ENCODE measurements around the gene ITM2B. TPM values are rescaled to one million over a fixed set of nuclear protein-coding genes. Genes with fewer than 3 reads are reported as not detected.

Gene ITM2B
- total RNA-seq, 1 experiment from 2014 or later = 178 TPM

DNA sequence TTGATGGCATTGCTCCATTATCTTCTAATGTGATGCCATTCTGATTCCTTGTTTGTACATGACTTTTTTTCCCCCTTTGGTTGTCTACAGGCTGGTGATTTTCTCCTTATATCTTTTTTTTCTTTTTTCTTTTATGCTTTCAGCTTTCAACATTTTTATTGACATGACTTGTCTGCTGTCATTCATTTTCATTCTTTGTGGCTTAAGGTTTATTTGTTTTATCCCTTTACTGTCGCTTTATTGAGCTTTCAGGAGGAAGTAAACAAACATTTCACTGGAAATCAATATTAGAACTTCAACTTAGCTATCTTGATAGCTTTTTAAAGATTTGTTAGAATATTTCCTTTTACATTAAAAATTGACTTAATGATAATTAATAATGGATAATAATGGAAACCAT, 9.7 kb downstream of the ITM2B start:
- Mint-ChIP-seq H3K4me3 (no peak overlapping the region), H3K27ac (no peak overlapping the region), H3K36me3 (no peaks in the 10 kb centered on the region), H3K27me3 (ENCODE audit: low read depth) (no peaks in the 10 kb centered on the region), H3K4me1 (peaks cover 15% of the 10 kb centered on the region), H3K9me3 (no peaks in the 10 kb centered on the region)
- ATAC-seq (no peak), DNase-seq (ENCODE audit: low spot score) (no peak)
- TF ChIP-seq, protein P1, sequence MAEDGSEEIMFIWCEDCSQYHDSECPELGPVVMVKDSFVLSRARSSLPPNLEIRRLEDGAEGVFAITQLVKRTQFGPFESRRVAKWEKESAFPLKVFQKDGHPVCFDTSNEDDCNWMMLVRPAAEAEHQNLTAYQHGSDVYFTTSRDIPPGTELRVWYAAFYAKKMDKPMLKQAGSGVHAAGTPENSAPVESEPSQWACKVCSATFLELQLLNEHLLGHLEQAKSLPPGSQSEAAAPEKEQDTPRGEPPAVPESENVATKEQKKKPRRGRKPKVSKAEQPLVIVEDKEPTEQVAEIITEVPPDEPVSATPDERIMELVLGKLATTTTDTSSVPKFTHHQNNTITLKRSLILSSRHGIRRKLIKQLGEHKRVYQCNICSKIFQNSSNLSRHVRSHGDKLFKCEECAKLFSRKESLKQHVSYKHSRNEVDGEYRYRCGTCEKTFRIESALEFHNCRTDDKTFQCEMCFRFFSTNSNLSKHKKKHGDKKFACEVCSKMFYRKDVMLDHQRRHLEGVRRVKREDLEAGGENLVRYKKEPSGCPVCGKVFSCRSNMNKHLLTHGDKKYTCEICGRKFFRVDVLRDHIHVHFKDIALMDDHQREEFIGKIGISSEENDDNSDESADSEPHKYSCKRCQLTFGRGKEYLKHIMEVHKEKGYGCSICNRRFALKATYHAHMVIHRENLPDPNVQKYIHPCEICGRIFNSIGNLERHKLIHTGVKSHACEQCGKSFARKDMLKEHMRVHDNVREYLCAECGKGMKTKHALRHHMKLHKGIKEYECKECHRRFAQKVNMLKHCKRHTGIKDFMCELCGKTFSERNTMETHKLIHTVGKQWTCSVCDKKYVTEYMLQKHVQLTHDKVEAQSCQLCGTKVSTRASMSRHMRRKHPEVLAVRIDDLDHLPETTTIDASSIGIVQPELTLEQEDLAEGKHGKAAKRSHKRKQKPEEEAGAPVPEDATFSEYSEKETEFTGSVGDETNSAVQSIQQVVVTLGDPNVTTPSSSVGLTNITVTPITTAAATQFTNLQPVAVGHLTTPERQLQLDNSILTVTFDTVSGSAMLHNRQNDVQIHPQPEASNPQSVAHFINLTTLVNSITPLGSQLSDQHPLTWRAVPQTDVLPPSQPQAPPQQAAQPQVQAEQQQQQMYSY (CRISPR knock-in tag; IDR thresholded peaks at IDR 0.05) = no peak
- no peak for TF ChIP-seq MXD4 (CRISPR knock-in tag; IDR thresholded peaks at IDR 0.05; ENCODE audit: borderline replicate concordance)
- TF ChIP-seq, protein P2, sequence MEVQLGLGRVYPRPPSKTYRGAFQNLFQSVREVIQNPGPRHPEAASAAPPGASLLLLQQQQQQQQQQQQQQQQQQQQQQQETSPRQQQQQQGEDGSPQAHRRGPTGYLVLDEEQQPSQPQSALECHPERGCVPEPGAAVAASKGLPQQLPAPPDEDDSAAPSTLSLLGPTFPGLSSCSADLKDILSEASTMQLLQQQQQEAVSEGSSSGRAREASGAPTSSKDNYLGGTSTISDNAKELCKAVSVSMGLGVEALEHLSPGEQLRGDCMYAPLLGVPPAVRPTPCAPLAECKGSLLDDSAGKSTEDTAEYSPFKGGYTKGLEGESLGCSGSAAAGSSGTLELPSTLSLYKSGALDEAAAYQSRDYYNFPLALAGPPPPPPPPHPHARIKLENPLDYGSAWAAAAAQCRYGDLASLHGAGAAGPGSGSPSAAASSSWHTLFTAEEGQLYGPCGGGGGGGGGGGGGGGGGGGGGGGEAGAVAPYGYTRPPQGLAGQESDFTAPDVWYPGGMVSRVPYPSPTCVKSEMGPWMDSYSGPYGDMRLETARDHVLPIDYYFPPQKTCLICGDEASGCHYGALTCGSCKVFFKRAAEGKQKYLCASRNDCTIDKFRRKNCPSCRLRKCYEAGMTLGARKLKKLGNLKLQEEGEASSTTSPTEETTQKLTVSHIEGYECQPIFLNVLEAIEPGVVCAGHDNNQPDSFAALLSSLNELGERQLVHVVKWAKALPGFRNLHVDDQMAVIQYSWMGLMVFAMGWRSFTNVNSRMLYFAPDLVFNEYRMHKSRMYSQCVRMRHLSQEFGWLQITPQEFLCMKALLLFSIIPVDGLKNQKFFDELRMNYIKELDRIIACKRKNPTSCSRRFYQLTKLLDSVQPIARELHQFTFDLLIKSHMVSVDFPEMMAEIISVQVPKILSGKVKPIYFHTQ (CRISPR knock-in tag; IDR thresholded peaks at IDR 0.05) = no peak
- TF ChIP-seq, protein P3, sequence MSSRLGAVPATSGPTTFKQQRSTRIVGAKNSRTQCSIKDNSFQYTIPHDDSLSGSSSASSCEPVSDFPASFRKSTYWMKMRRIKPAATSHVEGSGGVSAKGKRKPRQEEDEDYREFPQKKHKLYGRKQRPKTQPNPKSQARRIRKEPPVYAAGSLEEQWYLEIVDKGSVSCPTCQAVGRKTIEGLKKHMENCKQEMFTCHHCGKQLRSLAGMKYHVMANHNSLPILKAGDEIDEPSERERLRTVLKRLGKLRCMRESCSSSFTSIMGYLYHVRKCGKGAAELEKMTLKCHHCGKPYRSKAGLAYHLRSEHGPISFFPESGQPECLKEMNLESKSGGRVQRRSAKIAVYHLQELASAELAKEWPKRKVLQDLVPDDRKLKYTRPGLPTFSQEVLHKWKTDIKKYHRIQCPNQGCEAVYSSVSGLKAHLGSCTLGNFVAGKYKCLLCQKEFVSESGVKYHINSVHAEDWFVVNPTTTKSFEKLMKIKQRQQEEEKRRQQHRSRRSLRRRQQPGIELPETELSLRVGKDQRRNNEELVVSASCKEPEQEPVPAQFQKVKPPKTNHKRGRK (CRISPR knock-in tag; IDR thresholded peaks at IDR 0.05; ENCODE audit: borderline replicate concordance) = no peak
- TF ChIP-seq CREM (CRISPR knock-in tag; IDR thresholded peaks at IDR 0.05) = no peak
- no peak for TF ChIP-seq MYBL2 (CRISPR knock-in tag; IDR thresholded peaks at IDR 0.05)
- no peak for TF ChIP-seq NFYB (CRISPR knock-in tag; conservative IDR thresholded peaks at IDR 0.05; ENCODE audit: low read depth)
- TF ChIP-seq, protein P4, sequence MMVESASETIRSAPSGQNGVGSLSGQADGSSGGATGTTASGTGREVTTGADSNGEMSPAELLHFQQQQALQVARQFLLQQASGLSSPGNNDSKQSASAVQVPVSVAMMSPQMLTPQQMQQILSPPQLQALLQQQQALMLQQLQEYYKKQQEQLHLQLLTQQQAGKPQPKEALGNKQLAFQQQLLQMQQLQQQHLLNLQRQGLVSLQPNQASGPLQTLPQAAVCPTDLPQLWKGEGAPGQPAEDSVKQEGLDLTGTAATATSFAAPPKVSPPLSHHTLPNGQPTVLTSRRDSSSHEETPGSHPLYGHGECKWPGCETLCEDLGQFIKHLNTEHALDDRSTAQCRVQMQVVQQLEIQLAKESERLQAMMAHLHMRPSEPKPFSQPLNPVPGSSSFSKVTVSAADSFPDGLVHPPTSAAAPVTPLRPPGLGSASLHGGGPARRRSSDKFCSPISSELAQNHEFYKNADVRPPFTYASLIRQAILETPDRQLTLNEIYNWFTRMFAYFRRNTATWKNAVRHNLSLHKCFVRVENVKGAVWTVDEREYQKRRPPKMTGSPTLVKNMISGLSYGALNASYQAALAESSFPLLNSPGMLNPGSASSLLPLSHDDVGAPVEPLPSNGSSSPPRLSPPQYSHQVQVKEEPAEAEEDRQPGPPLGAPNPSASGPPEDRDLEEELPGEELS (CRISPR knock-in tag; IDR thresholded peaks at IDR 0.05) = no peak
- TF ChIP-seq, protein P5, sequence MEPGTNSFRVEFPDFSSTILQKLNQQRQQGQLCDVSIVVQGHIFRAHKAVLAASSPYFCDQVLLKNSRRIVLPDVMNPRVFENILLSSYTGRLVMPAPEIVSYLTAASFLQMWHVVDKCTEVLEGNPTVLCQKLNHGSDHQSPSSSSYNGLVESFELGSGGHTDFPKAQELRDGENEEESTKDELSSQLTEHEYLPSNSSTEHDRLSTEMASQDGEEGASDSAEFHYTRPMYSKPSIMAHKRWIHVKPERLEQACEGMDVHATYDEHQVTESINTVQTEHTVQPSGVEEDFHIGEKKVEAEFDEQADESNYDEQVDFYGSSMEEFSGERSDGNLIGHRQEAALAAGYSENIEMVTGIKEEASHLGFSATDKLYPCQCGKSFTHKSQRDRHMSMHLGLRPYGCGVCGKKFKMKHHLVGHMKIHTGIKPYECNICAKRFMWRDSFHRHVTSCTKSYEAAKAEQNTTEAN (CRISPR knock-in tag; IDR thresholded peaks at IDR 0.05) = no peak
- TF ChIP-seq GTF2I (CRISPR knock-in tag; conservative IDR thresholded peaks at IDR 0.05) = no peak
- TF ChIP-seq ZNF121 (CRISPR knock-in tag; IDR thresholded peaks at IDR 0.05) = no peak
- no peak for TF ChIP-seq ZNF317 (CRISPR knock-in tag; IDR thresholded peaks at IDR 0.05; ENCODE audit: borderline replicate concordance, low read depth)
- TF ChIP-seq SOX15 (CRISPR knock-in tag; IDR thresholded peaks at IDR 0.05) = no peak
- TF ChIP-seq ESRRA (CRISPR knock-in tag; IDR thresholded peaks at IDR 0.05; ENCODE audit: borderline replicate concordance) = no peak
- TF ChIP-seq, protein P6, sequence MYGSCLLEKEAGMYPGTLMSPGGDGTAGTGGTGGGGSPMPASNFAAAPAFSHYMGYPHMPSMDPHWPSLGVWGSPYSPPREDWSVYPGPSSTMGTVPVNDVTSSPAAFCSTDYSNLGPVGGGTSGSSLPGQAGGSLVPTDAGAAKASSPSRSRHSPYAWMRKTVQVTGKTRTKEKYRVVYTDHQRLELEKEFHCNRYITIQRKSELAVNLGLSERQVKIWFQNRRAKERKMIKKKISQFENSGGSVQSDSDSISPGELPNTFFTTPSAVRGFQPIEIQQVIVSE (CRISPR knock-in tag; IDR thresholded peaks at IDR 0.05; ENCODE audit: borderline replicate concordance) = no peak
- TF ChIP-seq ZNF423 (CRISPR knock-in tag; IDR thresholded peaks at IDR 0.05) = no peak
- TF ChIP-seq ZBTB21 (CRISPR knock-in tag; IDR thresholded peaks at IDR 0.05; ENCODE audit: borderline replicate concordance) = no peak
- TF ChIP-seq KAT7 (CRISPR knock-in tag; IDR thresholded peaks at IDR 0.05; ENCODE audit: borderline replicate concordance) = no peak
- POLR2A ChIA-PET = interaction anchor here (0.6 kb wide), 1 partner anchor 57 kb away, joined by 10 read pairs; no protein-coding TSS in a partner anchor
- CTCF ChIA-PET = no interaction called here
